NB4 (cell line): Measurements from ENCODE around the gene C5orf47.

ENCODE experiments used
- DNase-seq: peaks from one replicate; pipeline ENCODE4 v3.0.0; 2010; ENCODE audit warnings: low read depth
- H3K4me3 ChIP-seq: one replicate; pipeline ENCODE4 v1.5.1; 2011; ENCODE audit warnings: mild to moderate bottlenecking, low read depth, low read length, moderate library complexity
- MAX ChIP-seq: IDR thresholded peaks from 2 replicates; pipeline ENCODE4 v1.6.1; 2011; ENCODE audit warnings: low read depth, low read length
- MYC ChIP-seq: IDR thresholded peaks from 2 replicates; pipeline ENCODE4 v1.6.1; 2011; ENCODE audit warnings: low read depth, low read length
- POLR2A ChIP-seq: IDR thresholded peaks from 2 replicates; pipeline ENCODE4 v1.6.1; 2011; ENCODE audit warnings: mild to moderate bottlenecking; ENCODE audit not compliant: insufficient read length; ENCODE audit errors: extremely low read depth
- TF ChIP-seq, protein P1 (sequence below): IDR thresholded peaks from one replicate; pipeline ENCODE4 v1.5.1; 2012; ENCODE audit warnings: low read depth, low read length

The C5orf47 gene

GRCh38 chr5:174052636-174053035 is 63.7 kb downstream of the C5orf47 start:
- no peak for TF ChIP-seq MAX
- TF ChIP-seq MYC = no peak
- TF ChIP-seq, protein P1, sequence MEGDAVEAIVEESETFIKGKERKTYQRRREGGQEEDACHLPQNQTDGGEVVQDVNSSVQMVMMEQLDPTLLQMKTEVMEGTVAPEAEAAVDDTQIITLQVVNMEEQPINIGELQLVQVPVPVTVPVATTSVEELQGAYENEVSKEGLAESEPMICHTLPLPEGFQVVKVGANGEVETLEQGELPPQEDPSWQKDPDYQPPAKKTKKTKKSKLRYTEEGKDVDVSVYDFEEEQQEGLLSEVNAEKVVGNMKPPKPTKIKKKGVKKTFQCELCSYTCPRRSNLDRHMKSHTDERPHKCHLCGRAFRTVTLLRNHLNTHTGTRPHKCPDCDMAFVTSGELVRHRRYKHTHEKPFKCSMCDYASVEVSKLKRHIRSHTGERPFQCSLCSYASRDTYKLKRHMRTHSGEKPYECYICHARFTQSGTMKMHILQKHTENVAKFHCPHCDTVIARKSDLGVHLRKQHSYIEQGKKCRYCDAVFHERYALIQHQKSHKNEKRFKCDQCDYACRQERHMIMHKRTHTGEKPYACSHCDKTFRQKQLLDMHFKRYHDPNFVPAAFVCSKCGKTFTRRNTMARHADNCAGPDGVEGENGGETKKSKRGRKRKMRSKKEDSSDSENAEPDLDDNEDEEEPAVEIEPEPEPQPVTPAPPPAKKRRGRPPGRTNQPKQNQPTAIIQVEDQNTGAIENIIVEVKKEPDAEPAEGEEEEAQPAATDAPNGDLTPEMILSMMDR = no peak
- no peak for TF ChIP-seq POLR2A

DNA sequence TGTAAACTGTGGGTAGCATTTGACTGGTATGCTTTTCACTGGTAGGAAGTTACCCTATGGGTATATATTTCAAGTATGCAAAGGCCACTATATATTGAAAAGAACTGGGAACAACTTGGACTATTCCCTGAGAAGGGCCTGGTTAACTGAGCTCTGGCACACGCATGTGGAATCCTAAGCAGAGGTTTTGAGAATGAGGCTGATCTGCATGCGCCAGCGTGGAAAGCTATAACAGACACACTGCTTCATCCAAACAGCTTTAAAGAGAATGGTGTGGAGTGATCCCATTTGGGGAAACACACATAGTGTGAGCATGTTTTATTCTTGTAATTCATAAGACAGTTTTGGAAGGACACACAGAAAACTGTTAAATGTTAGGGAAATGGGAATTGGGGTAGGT is 64.9 kb downstream of the C5orf47 start:
- H3K4me3 ChIP-seq = no peak overlapping the region
- TF ChIP-seq, protein P1 = no peak
- no peak for TF ChIP-seq MAX
- no peak for TF ChIP-seq MYC
- no peak for TF ChIP-seq POLR2A
- DNase-seq = no peak

More at GRCh38 chr5:174052636-174053035, 63.7 kb downstream of the C5orf47 start:
- H3K4me3 ChIP-seq = no peak overlapping the region
- DNase-seq = no peak
